Mucosa of stomach (tissue), 1 donor: ENCODE data around the gene LINC01488.
A peak's percentile ranks its signal among the peaks of the same experiment; 100 is the strongest.

Source experiments
- H3K27me3 ChIP-seq: one replicate; pipeline ENCODE4 v1.7.0; 2013; ENCODE audit warnings: mild to moderate bottlenecking, low read length; ENCODE audit not compliant: control insufficient read depth, insufficient read depth
- H3K36me3 ChIP-seq: one replicate; pipeline ENCODE4 v1.7.0; 2013; ENCODE audit warnings: low read length; ENCODE audit not compliant: control insufficient read depth, insufficient read depth
- H3K4me1 ChIP-seq: one replicate; pipeline ENCODE4 v1.7.0; 2013; ENCODE audit warnings: mild to moderate bottlenecking, low read length; ENCODE audit not compliant: control insufficient read depth, insufficient read depth
- H3K4me3 ChIP-seq: one replicate; pipeline ENCODE4 v1.7.0; 2013; ENCODE audit warnings: low read length
- H3K9ac ChIP-seq: one replicate; pipeline ENCODE4 v1.7.0; 2013; ENCODE audit warnings: mild to moderate bottlenecking, low read length, moderate library complexity
- H3K9me3 ChIP-seq: one replicate; pipeline ENCODE4 v1.7.0; 2013; ENCODE audit warnings: mild to moderate bottlenecking, low read length, moderate library complexity; ENCODE audit not compliant: control insufficient read depth
- donor health status: Pancreatic carcinoma.

Gene LINC01488

GRCh38 chr11:69461272-69461962 is 20.0 kb upstream of the LINC01488 start:
- Histone ChIP-seq H3K9me3 (peaks cover 10% of the 10 kb centered on the region), H3K36me3 (no peaks in the 10 kb centered on the region), H3K27me3 (no peaks in the 10 kb centered on the region), H3K4me1 (peaks cover 51% of the 10 kb centered on the region), H3K9ac (no peak overlapping the region), H3K4me3 (no peak overlapping the region)

DNA sequence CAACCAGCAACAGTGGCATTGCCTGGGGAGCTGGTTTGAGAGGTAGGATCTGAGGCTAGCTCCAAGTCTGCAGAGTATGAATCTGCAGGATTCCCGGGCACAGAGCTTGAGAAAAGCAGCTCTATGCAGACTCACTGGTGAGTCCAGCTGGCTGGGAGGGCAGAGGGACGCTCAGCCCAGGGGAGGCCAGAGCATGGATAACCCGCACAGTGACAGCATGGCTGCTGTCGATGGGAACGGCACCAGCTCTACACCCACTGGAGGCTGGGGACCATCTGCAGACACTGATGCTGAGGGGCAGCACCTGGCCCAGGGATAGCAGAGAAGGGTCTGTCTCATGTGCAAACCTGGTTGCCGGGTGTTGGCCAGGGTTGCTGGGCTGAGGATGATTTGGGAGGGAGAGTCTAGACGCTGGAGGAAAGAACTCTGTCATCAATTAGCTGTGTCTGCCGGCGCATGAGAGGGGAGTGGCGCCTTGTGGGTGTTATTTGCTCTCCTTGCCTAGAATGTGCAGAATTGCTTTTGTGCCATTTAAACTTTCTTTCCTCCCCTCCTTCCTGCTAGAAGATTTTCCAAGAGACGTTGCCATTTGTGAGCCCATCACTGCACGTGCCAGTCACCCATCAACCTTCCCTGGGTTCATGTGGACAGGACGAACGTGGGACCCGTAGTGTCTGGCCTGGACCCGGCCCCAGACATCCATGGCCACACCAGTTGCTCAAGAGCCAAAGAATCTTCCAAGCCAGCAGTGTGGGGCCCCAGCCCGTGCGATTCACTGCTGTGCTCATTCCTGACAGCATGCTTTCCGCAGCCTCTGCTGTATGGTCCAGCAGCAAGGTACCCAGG is 19.1 kb upstream of the LINC01488 start:
- H3K4me1 ChIP-seq: peaks cover 53% of the 10 kb centered on the region
- no peaks in the 10 kb centered on the region for H3K36me3 ChIP-seq
- H3K9ac ChIP-seq: no peak overlapping the region
- H3K27me3 ChIP-seq: no peaks in the 10 kb centered on the region
- H3K9me3 ChIP-seq: peaks cover 10% of the 10 kb centered on the region
- no peak overlapping the region for H3K4me3 ChIP-seq

DNA sequence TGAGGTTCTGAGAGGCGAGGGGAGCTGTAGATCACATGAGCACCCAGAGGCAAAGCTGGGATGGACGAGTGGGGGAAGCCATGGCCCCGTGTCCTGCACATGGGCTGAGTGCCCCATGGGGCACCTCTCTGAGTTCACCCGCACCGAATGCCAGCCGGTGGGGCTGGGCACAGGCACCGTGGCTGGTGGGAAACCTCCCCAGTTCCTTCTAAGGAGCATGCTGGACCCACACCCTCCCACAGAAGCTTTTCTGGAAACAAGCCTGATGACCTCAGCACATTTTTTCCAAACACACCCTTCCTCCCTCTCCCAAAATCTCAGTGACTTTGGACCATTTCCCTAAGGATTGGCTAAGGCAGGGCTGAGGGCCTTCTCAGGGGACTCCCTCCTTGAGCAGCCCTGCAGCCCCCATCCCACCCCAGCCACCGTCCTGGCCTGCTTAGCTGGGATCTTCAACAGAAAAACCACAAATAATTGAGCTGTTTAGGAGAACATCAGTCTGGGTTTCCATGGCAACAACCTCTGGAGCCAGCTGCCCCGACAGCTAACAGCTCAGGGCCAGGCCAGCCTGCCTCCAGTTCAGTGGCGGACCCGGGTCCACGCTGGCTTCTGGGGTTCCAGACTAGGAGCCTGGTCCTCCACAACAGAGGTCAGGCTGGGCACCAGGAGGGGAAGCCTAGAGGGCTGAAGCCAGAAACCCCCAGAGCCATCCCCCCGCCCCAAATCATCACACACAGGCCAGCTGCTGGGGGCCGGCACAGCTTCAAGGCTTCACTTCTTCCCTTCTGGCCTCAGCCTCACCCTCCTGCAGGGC is 18.1 kb upstream of the LINC01488 start:
- Histone ChIP-seq H3K9ac (no peak overlapping the region), H3K4me1 (peaks cover 61% of the 10 kb centered on the region), H3K9me3 (peaks cover 10% of the 10 kb centered on the region), H3K4me3 (no peak overlapping the region), H3K36me3 (no peaks in the 10 kb centered on the region), H3K27me3 (no peaks in the 10 kb centered on the region)

DNA sequence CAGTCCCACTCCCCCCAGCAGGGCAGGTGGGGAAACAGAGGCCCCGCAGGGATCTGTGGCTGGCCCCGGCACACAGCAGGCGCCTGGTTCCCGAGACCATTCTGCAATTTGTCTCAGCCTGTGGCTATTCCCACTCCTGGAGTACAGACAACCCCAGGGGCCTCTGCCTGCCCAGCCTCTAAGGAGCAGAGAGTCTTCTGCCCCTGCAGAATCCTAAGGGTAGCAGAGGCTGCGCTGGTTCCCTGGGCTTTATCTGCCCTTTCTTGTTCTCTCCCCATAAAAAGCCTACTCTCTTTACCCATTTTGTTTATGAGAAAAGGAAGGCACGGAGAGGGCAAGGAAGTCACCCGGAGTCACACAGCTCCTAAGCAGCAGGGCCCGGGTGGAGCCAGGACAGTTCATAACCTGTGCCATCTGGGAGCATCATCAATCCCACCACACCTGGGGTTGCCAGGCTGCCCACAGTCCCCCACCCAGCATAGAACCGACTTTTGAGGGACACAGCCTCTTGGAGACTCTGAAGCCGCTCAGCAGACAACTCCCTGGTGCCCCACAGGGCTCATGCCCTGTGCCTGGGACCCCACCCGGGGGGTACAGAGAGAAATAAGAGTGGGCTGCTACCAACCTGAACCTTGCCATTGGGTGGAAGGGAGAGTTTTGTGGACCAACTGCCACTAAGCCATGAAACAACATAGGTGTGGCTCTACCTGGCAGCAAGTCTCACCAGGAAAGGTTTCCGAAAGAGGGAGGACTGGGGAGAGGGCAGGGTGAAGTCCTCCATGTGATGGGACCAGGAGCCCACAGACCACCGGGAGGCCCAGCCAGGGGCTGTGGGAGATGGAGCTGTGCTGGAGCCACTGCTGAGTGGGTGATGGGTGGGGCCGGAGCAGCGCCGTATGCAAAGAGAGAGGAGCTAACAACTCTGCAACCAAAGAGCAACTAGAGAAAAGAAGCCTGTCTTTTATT is 17.2 kb upstream of the LINC01488 start:
- H3K9ac ChIP-seq: no peak overlapping the region
- H3K4me3 ChIP-seq: no peak overlapping the region
- no peaks in the 10 kb centered on the region for H3K27me3 ChIP-seq
- H3K36me3 ChIP-seq: no peaks in the 10 kb centered on the region
- H3K9me3 ChIP-seq: peaks cover 10% of the 10 kb centered on the region
- peaks cover 60% of the 10 kb centered on the region for H3K4me1 ChIP-seq

GRCh38 chr11:69465236-69466000 is 16.0 kb upstream of the LINC01488 start:
- Histone ChIP-seq H3K4me3 (no peak overlapping the region), H3K9me3 (peaks cover 10% of the 10 kb centered on the region), H3K36me3 (no peaks in the 10 kb centered on the region), H3K27me3 (no peaks in the 10 kb centered on the region), H3K4me1 (peaks cover 51% of the 10 kb centered on the region), H3K9ac (peak overlapping the region; percentile 38)

- Histone ChIP-seq H3K9ac (peak overlapping the region; percentile 38), H3K27me3 (no peaks in the 10 kb centered on the region), H3K4me3 (no peak overlapping the region), H3K36me3 (no peaks in the 10 kb centered on the region), H3K9me3 (peaks cover 10% of the 10 kb centered on the region), H3K4me1 (peaks cover 50% of the 10 kb centered on the region)
Measured at GRCh38 chr11:69466039-69466438, 15.4 kb upstream of the LINC01488 start.

GRCh38 chr11:69467196-69467595 is 14.3 kb upstream of the LINC01488 start:
- no peak overlapping the region for H3K4me3 ChIP-seq
- no peaks in the 10 kb centered on the region for H3K36me3 ChIP-seq
- H3K27me3 ChIP-seq: no peaks in the 10 kb centered on the region
- no peak overlapping the region for H3K9ac ChIP-seq
- peaks cover 50% of the 10 kb centered on the region for H3K4me1 ChIP-seq
- no peaks in the 10 kb centered on the region for H3K9me3 ChIP-seq

DNA sequence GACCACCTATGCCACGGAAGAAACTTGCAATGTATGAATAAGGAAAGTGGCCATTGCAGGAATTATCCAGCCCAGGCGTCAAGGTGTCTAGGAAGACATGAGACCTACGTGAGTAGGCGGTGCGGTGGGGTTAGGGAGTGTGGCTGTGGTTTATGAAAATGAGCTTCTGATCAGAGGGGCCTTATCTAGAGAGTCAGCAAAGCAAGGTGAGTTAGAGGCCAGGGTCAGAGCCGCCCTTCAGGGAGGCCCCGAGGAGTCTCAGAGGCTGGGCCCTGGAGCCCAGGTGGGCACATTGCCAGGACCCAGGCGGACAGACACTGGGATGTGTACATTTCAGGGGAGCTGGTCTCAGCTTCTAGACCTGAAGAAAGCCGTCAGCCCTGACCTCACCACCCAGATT is 13.8 kb upstream of the LINC01488 start:
- H3K36me3 ChIP-seq: no peaks in the 10 kb centered on the region

DNA sequence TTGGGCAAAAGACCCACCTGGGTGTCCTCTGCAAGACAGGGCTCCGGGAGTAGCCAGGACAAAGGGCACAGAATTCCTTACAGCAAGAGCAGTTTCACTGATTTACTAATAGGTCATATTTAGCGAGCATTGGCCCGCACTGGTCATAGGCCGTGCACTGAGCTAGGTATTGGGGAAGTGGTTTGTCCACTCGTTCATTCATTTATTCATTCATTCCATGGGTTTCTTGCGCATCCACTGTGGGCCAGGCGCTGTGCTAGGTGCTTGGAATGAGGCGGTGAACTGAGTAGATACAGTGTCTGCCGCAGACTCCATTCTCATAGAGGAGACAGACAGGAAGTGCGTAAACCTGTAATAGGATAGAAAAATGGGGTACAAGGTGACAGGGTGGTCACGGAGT is 13.2 kb upstream of the LINC01488 start:
- no peaks in the 10 kb centered on the region for H3K36me3 ChIP-seq
- H3K4me1 ChIP-seq: peaks cover 42% of the 10 kb centered on the region
- no peak overlapping the region for H3K4me3 ChIP-seq
- H3K9ac ChIP-seq: no peak overlapping the region
- H3K9me3 ChIP-seq: no peaks in the 10 kb centered on the region
- H3K27me3 ChIP-seq: no peaks in the 10 kb centered on the region

More for the DNA sequence above, 13.8 kb upstream of the LINC01488 start:
- Histone ChIP-seq H3K4me3 (no peak overlapping the region), H3K4me1 (peaks cover 47% of the 10 kb centered on the region), H3K9me3 (no peaks in the 10 kb centered on the region), H3K9ac (no peak overlapping the region), H3K27me3 (no peaks in the 10 kb centered on the region)

DNA sequence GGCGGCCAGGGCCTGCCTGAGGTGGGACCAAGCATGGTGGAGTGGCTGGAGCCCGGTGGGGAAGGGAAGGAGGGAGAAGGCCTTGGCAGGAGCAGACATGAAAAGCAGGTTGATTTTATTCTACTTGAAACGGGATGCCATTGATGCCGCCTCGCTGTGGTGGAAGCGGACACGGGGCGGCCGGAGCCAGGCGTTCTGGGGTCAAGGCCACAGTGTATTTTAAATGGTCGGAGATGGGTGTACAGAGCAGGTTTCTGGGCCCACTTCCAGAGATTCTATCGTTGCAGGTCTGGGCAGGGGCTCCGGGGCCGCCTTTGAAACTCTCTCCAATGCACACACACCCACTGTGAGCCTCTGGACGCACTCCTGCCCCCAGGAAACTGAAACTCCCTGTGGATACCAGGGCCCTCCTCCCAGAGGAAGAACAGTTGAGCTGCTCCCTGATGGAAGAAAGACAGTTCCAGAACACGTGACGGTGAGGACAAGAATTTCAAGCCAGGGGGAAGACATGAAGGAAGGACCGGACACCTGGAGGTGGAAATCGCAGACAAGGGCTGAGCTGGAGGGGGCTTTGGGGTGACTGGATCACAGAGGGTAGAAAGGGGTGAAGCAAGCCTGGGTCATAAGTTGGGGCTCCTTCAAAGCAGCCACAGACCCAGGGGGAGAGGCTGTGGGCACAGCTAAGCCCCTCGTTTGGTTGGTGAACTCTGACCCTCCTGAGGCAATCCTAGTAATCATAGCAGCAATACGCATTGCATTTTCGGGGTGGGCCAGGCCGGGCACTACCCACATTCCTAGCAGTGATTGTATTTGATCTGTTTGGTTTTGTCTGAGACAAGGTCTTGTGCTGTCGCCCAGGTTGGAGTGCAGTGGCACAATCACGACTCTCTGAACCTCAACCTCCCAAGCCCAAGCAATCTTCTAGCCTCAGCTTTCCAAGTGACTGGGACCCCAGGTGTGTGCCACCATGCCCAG is 12.3 kb upstream of the LINC01488 start:
- no peaks in the 10 kb centered on the region for H3K36me3 ChIP-seq
- H3K9me3 ChIP-seq: no peaks in the 10 kb centered on the region
- H3K4me3 ChIP-seq: no peak overlapping the region
- no peak overlapping the region for H3K9ac ChIP-seq
- H3K27me3 ChIP-seq: no peaks in the 10 kb centered on the region
- H3K4me1 ChIP-seq: peaks cover 32% of the 10 kb centered on the region
